HepG2 (cell line): Measurements from ENCODE around the gene ZKSCAN1. TPM values are rescaled to one million over a fixed set of nuclear protein-coding genes. Genes with fewer than 3 reads are reported as not detected.
A peak's percentile ranks its signal among the peaks of the same experiment; 100 is the strongest.

Experiments
- AHR ChIP-seq: IDR thresholded peaks from 2 replicates; pipeline ENCODE4 v1.6.1; 2018; ENCODE audit warnings: missing genetic modification reagents, missing compliant biosample characterization
- CREB1 ChIP-seq, 2 experiments: fragments of 450-650 bp in 1 of 2; IDR thresholded peaks; 2 replicates each; pipeline ENCODE4 v1.6.1; 2016 to 2017; ENCODE audit warnings: control low read depth in 1 of 2, mild to moderate bottlenecking in 1 of 2, missing compliant biosample characterization in 1 of 2, missing genetic modification characterization in 1 of 2
- DRAP1 ChIP-seq: IDR thresholded peaks from 2 replicates; pipeline ENCODE4 v1.6.1; 2016; ENCODE audit warnings: missing genetic modification reagents, missing compliant biosample characterization
- ETV6 ChIP-seq: sonication (generic); formaldehyde crosslinking; conservative IDR thresholded peaks from 2 replicates; pipeline ENCODE4 v1.4.0; 2020; ENCODE audit warnings: missing genetic modification reagents
- FOXM1 ChIP-seq: sonication (generic); formaldehyde crosslinking; IDR thresholded peaks from 2 replicates; pipeline ENCODE4 v1.5.0; 2020; ENCODE audit warnings: missing genetic modification reagents
- GTF2F1 ChIP-seq: fragments of 150-350 bp; IDR thresholded peaks from 2 replicates; pipeline ENCODE4 v1.6.1; 2014; ENCODE audit warnings: low read length
- HNRNPH1 ChIP-seq: fragments of 200-400 bp; formaldehyde crosslinking; optimal IDR thresholded peaks from 2 replicates; pipeline ENCODE3; 2017; ENCODE audit warnings: mild to moderate bottlenecking, low read depth, low read length
- HOMEZ ChIP-seq: IDR thresholded peaks from 2 replicates; pipeline ENCODE4 v1.6.1; 2016; ENCODE audit warnings: low read depth
- NCOA1 ChIP-seq: sonication (generic); formaldehyde crosslinking; IDR thresholded peaks from 2 replicates; pipeline ENCODE4 v1.9.0; 2021; ENCODE audit warnings: missing genetic modification reagents
- NFE2L1 ChIP-seq: sonication (generic); formaldehyde crosslinking; IDR thresholded peaks from 2 replicates; pipeline ENCODE4 v1.4.0; 2020; ENCODE audit warnings: missing genetic modification reagents, mild to moderate bottlenecking, borderline replicate concordance
- NFKB2 ChIP-seq: sonication (generic); formaldehyde crosslinking; IDR thresholded peaks from 2 replicates; pipeline ENCODE4 v1.4.0; 2020; ENCODE audit warnings: missing genetic modification reagents, borderline replicate concordance
- NR2C2 ChIP-seq: sonication (generic); formaldehyde crosslinking; IDR thresholded peaks from 2 replicates; pipeline ENCODE4 v1.4.0; 2020; ENCODE audit warnings: missing genetic modification reagents, mild to moderate bottlenecking, moderate library complexity, borderline replicate concordance
- NR2F1 ChIP-seq, 2 experiments: fragments of 450-650 bp in 1 of 2; formaldehyde crosslinking in 1 of 2; IDR thresholded peaks; 2 replicates each; pipeline versions ENCODE4 v1.5.0 to v1.6.1; 2016 to 2020; ENCODE audit warnings: mild to moderate bottlenecking in 1 of 2, missing compliant biosample characterization in 1 of 2, missing genetic modification reagents in 1 of 2, moderate library complexity in 1 of 2
- RAD51 ChIP-seq: fragments of 450-650 bp; IDR thresholded peaks from 2 replicates; pipeline ENCODE4 v1.6.1; 2016; ENCODE audit warnings: borderline replicate concordance
- SRY ChIP-seq: sonication (generic); formaldehyde crosslinking; IDR thresholded peaks from 2 replicates; pipeline ENCODE4 v1.8.0; 2022; ENCODE audit warnings: mild to moderate bottlenecking, missing genetic modification reagents
- TSC22D2 ChIP-seq: sonication (generic); formaldehyde crosslinking; IDR thresholded peaks from 2 replicates; pipeline ENCODE4 v1.5.1; 2020; ENCODE audit warnings: missing genetic modification reagents, mild to moderate bottlenecking, borderline replicate concordance
- UBTF ChIP-seq: sonication (generic); formaldehyde crosslinking; IDR thresholded peaks from 2 replicates; pipeline ENCODE4 v1.4.0; 2020; ENCODE audit warnings: mild to moderate bottlenecking, missing genetic modification reagents
- ZNF282 ChIP-seq: fragments of 450-650 bp; IDR thresholded peaks from 2 replicates; pipeline ENCODE4 v1.6.1; 2018; ENCODE audit not compliant: partially characterized antibody
- ZNF543 ChIP-seq: sonication (generic); formaldehyde crosslinking; IDR thresholded peaks from 2 replicates; pipeline ENCODE4 v1.4.0; 2020; ENCODE audit warnings: mild to moderate bottlenecking, missing genetic modification reagents
- ZNF614 ChIP-seq: IDR thresholded peaks from 2 replicates; pipeline ENCODE4 v1.6.1; 2018; ENCODE audit warnings: missing biosample characterization, missing genetic modification reagents, inconsistent platforms, borderline replicate concordance
- ZNF687 ChIP-seq: sonication (generic); formaldehyde crosslinking; IDR thresholded peaks from 2 replicates; pipeline ENCODE4 v1.5.1; 2020; ENCODE audit warnings: mild to moderate bottlenecking, missing genetic modification reagents, moderate library complexity
- ZNF782 ChIP-seq: sonication (generic); formaldehyde crosslinking; IDR thresholded peaks from 2 replicates; pipeline ENCODE4 v1.4.0; 2020; ENCODE audit warnings: missing genetic modification reagents, mild to moderate bottlenecking, borderline replicate concordance
- polyA plus RNA-seq, 8 experiments: library from polyadenylated mRNA; depleted of rRNA in 3 of 8; stranded (reverse) in 7 of 8; unstranded in 1 of 8; fragments of >200 nt; fragmentation: Illumina TruSeq in 4 of 8; extraction: Trizol in 4 of 8; gene quantifications; 2 replicates each; pipeline versions ENCODE4 v1.2.1 to v1.2.3, GENCODE V29; 2011 to 2016; ENCODE audit warnings: low read depth in 4 of 8, missing spikeins in 1 of 8, mixed read lengths in 1 of 8; ENCODE audit not compliant: insufficient read depth in 1 of 8
- total RNA-seq, 5 experiments: library from RNA; depleted of rRNA; stranded (reverse); fragments of >200 nt; fragmentation: Illumina TruSeq; extraction: Trizol; gene quantifications; 2 replicates each; pipeline ENCODE4 v1.2.3, GENCODE V29; 2016; ENCODE audit warnings: low read depth in 1 of 5

Gene ZKSCAN1
- total and polyA plus RNA-seq, 2 of the 13 experiments (the other 11 are each of a cell fraction or from before 2014, with no cell fraction given) = 46.4 to 60.6 TPM

- TF ChIP-seq ZNF687 (peak; percentile 98), CREB1 (IDR thresholded peaks at IDR 0.05) (peak; percentile 85), CREB1 (CRISPR knock-in tag; IDR thresholded peaks at IDR 0.05) (peak; percentile 78), ZNF543 (CRISPR knock-in tag) (peak; percentile 78; the same call in 1 of the 2 replicates), ZNF282 (no peak), NR2F1 (CRISPR knock-in tag; IDR thresholded peaks at IDR 0.05) (peak in 1 of 2 experiments; percentile 31; a peak in 1 of 4 replicates), TSC22D2 (peak; percentile 94; the same call in 1 of the 2 replicates), NCOA1 (CRISPR knock-in tag) (peak; percentile 85), RAD51 (no peak), FOXM1 (no peak), NFE2L1 (CRISPR knock-in tag) (peak; percentile 49; the same call in 1 of the 2 replicates), ZNF782 (peak; percentile 53; the same call in 1 of the 2 replicates), SRY (peak; percentile 68), ZNF614 (peak; percentile 96), ETV6 (0 out of 2 replicates have a peak, but pooled peaks have one; percentile 41), NFKB2 (CRISPR knock-in tag) (peak; percentile 88; the same call in 1 of the 2 replicates), AHR (0 out of 2 replicates have a peak, but pooled peaks have one; percentile 58), NR2C2 (CRISPR knock-in tag) (peak; percentile 99), HOMEZ (no peak; the same call in none of the 2 replicates), DRAP1 (CRISPR knock-in tag) (peak; percentile 80; the same call in 1 of the 2 replicates), HNRNPH1 (no peak), GTF2F1 (no peak), UBTF (peak; percentile 78)
Measured at GRCh38 chr7:100081535-100082102, 66.2 kb downstream of the ZKSCAN1 start, which contains the start of gene ZNF3 (continued).
